ENCODE measurements around the gene B3GLCT. TPM values are rescaled to one million over a fixed set of nuclear protein-coding genes. Genes with fewer than 3 reads are reported as not detected.
"Not testable (repeated sequence)": the region's sequence is repeated elsewhere in the genome, so short reads cannot be mapped to it uniquely, and the experiment has no call there.

Gene B3GLCT
- total RNA-seq, 1 donor from 2014 or later: 11.5 TPM

- no peak for DNase-seq (ENCODE audit: extremely low read depth, low read depth, low spot score)
Observed at GRCh38 chr13:31182987-31183386, 16.8 kb upstream of the B3GLCT start.

- no peak for DNase-seq (ENCODE audit: extremely low read depth, low read depth, low spot score)
Observed at GRCh38 chr13:31184451-31184850, 15.3 kb upstream of the B3GLCT start.

GRCh38 chr13:31184981-31185645 is 14.7 kb upstream of the B3GLCT start:
- DNase-seq (ENCODE audit: extremely low read depth, low read depth, low spot score): no peak

- no peak for DNase-seq (ENCODE audit: extremely low read depth, low read depth, low spot score)
Observed at GRCh38 chr13:31191748-31192147, 8.0 kb upstream of the B3GLCT start.

GRCh38 chr13:31192306-31192705 is 7.5 kb upstream of the B3GLCT start:
- DNase-seq (ENCODE audit: extremely low read depth, low read depth, low spot score): no peak

GRCh38 chr13:31195616-31196015 is 4.2 kb upstream of the B3GLCT start:
- DNase-seq (ENCODE audit: extremely low read depth, low read depth, low spot score): no peak

GRCh38 chr13:31196992-31197391 is 2.8 kb upstream of the B3GLCT start:
- DNase-seq (ENCODE audit: extremely low read depth, low read depth, low spot score): no peak

GRCh38 chr13:31198519-31198918 is 1.3 kb upstream of the B3GLCT start:
- no peak for DNase-seq (ENCODE audit: extremely low read depth, low read depth, low spot score)

- no peak for DNase-seq (ENCODE audit: extremely low read depth, low read depth, low spot score)
Observed at GRCh38 chr13:31199527-31199848, 287 bp upstream of the B3GLCT start.

- DNase-seq (ENCODE audit: extremely low read depth, low read depth, low spot score): no peak
Observed at GRCh38 chr13:31200637-31200971, 829 bp downstream of the B3GLCT start.

GRCh38 chr13:31201341-31202031 is 1.7 kb downstream of the B3GLCT start:
- no peak for DNase-seq (ENCODE audit: extremely low read depth, low read depth, low spot score)

- DNase-seq (ENCODE audit: extremely low read depth, low read depth, low spot score): no peak
Observed at GRCh38 chr13:31204592-31204991, 4.8 kb downstream of the B3GLCT start.

- DNase-seq (ENCODE audit: extremely low read depth, low read depth, low spot score): no peak
Observed at GRCh38 chr13:31207661-31208552, 8.1 kb downstream of the B3GLCT start.

- no peak for DNase-seq (ENCODE audit: extremely low read depth, low read depth, low spot score)
Observed at GRCh38 chr13:31208559-31209122, 8.9 kb downstream of the B3GLCT start.

GRCh38 chr13:31209172-31209840 is 9.5 kb downstream of the B3GLCT start:
- no peak for DNase-seq (ENCODE audit: extremely low read depth, low read depth, low spot score)

- DNase-seq (ENCODE audit: extremely low read depth, low read depth, low spot score): no peak
Observed at GRCh38 chr13:31209841-31210210, 10.1 kb downstream of the B3GLCT start.

- DNase-seq (ENCODE audit: extremely low read depth, low read depth, low spot score): no peak
Observed at GRCh38 chr13:31213651-31214289, 14.0 kb downstream of the B3GLCT start.

- DNase-seq (ENCODE audit: extremely low read depth, low read depth, low spot score): no peak
Observed at GRCh38 chr13:31214435-31214834, 14.7 kb downstream of the B3GLCT start.

GRCh38 chr13:31216916-31217315 is 17.1 kb downstream of the B3GLCT start:
- not testable (repeated sequence) for DNase-seq (ENCODE audit: extremely low read depth, low read depth, low spot score)

- no peak for DNase-seq (ENCODE audit: extremely low read depth, low read depth, low spot score)
Observed at GRCh38 chr13:31219909-31220598, 20.3 kb downstream of the B3GLCT start.
